ENCODE results near the gene CDK9. TPM values are rescaled to one million over a fixed set of nuclear protein-coding genes. Genes with fewer than 3 reads are reported as not detected.

Gene CDK9
- total RNA-seq, 1 experiment from 2014 or later = 48.7 TPM

- POLR2A ChIA-PET = interaction anchor here (0.7 kb wide), 1 partner anchor 277 kb away, joined by 9 read pairs; no protein-coding TSS in a partner anchor
- peak; percentile 84 for ATAC-seq
- in situ Hi-C loops (cut with HindIII; ENCODE audit: low pct_unique_long_range_greater_than_20kb, low sequenced_read_pairs) (no loop called here), intact Hi-C loops (cut with micrococcal nuclease; ENCODE audit: unreplicated experiment) (loop anchor here (5.0 kb wide), 1 partner anchor 180 kb away; no protein-coding TSS in a partner anchor)
- H3K4me3 ChIP-seq (ENCODE audit: low read depth in 2 of 2, low read length in 2 of 2) = peak overlapping the region; percentile 39 to 52
- no peak for DNase-seq (ENCODE audit: low read depth, low spot score)
- no TSS peak for BruUV-seq (replicated peaks)
- no peaks in the 10 kb centered on the region for H3K9me3 ChIP-seq (ENCODE audit: control insufficient read depth, insufficient read depth, low read depth, low read length)
- no peaks in the 10 kb centered on the region for H3K27me3 ChIP-seq (ENCODE audit: control insufficient read depth, insufficient read depth, low read length)
- H3K36me3 ChIP-seq (ENCODE audit: control insufficient read depth, insufficient read depth, low read length) = no peaks in the 10 kb centered on the region
- CTCF ChIA-PET = no interaction called here
- H3K27ac ChIP-seq (ENCODE audit: low read length) = no peak overlapping the region
- TF ChIP-seq POLR2AphosphoS5 (IDR thresholded peaks at IDR 0.05; ENCODE audit: low read depth, low read length) = no peak
- no peak for TF ChIP-seq TCF7L2 (IDR thresholded peaks at IDR 0.05; ENCODE audit: low read depth, low read length)
- no peak for TF ChIP-seq SIN3A (IDR thresholded peaks at IDR 0.05; ENCODE audit: borderline replicate concordance, insufficient read depth, low read depth, low read length)
- no peak for TF ChIP-seq CTCF (IDR thresholded peaks at IDR 0.05)
- no peak for TF ChIP-seq REST (IDR thresholded peaks at IDR 0.05; ENCODE audit: insufficient read depth in 1 of 2, low read depth in 2 of 2, low read length in 1 of 2)
- H3K4me1 ChIP-seq (ENCODE audit: control insufficient read depth, insufficient read depth, low read length) = no peaks in the 10 kb centered on the region
These were observed 43.3 kb upstream of the CDK9 start for GRCh38 chr9:127742435-127743088.

- Histone ChIP-seq H3K9me3 (ENCODE audit: control insufficient read depth, insufficient read depth, low read depth, low read length) (no peaks in the 10 kb centered on the region), H3K27ac (ENCODE audit: low read length) (no peak overlapping the region), H3K27me3 (ENCODE audit: control insufficient read depth, insufficient read depth, low read length) (no peaks in the 10 kb centered on the region), H3K36me3 (ENCODE audit: control insufficient read depth, insufficient read depth, low read length) (no peaks in the 10 kb centered on the region), H3K4me3 (ENCODE audit: low read depth in 2 of 2, low read length in 2 of 2) (no peak overlapping the region), H3K4me1 (ENCODE audit: control insufficient read depth, insufficient read depth, low read length) (no peaks in the 10 kb centered on the region)
- ATAC-seq (no peak), DNase-seq (ENCODE audit: low read depth, low spot score) (no peak)
- ChIA-PET POLR2A (no interaction called here), CTCF (interaction anchor here (0.6 to 0.7 kb wide), 2 partner anchors 126 to 166 kb away, joined by 3 read pairs; no protein-coding TSS in a partner anchor)
- TF ChIP-seq POLR2AphosphoS5 (IDR thresholded peaks at IDR 0.05; ENCODE audit: low read depth, low read length) (no peak), REST (IDR thresholded peaks at IDR 0.05; ENCODE audit: insufficient read depth in 1 of 2, low read depth in 2 of 2, low read length in 1 of 2) (no peak), SIN3A (IDR thresholded peaks at IDR 0.05; ENCODE audit: borderline replicate concordance, insufficient read depth, low read depth, low read length) (no peak), CTCF (IDR thresholded peaks at IDR 0.05) (no peak), TCF7L2 (IDR thresholded peaks at IDR 0.05; ENCODE audit: low read depth, low read length) (no peak)
- intact Hi-C loops (cut with micrococcal nuclease; ENCODE audit: unreplicated experiment) (loop anchor here (5.0 kb wide), 1 partner anchor 178 kb away; no protein-coding TSS in a partner anchor), in situ Hi-C loops (cut with HindIII; ENCODE audit: low pct_unique_long_range_greater_than_20kb, low sequenced_read_pairs) (no loop called here)
- BruUV-seq (replicated peaks) = no TSS peak
These were observed 41.3 kb upstream of the CDK9 start for GRCh38 chr9:127744398-127745110.
